ENCODE data around the gene MGAT4D. TPM values are rescaled to one million over a fixed set of nuclear protein-coding genes. Genes with fewer than 3 reads are reported as not detected.
"Not testable (repeated sequence)": the region's sequence is repeated elsewhere in the genome, so short reads cannot be mapped to it uniquely, and the experiment has no call there.

MGAT4D gene
- total RNA-seq, 1 donor from 2014 or later = not detected

DNA sequence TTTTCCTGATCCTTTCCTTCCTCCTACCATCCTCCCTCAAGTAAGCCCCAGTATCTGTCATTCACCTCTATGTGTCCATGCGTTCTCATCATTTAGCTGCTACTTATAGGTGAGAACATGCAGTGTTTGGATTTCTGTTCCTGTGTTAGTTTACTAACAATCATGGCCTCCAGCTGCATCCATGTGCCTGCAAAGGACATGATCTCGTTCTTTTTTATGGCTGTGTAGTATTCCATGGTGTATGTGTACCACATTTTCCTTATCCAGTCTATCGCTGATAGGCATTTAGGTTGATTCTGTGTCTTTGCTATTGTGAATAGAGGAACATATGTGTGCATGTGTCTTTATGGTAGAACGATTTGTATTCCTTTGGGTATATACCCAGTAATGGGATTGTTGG lies 53.7 kb downstream of the MGAT4D start:
- intact Hi-C loops (cut with micrococcal nuclease) = not testable (repeated sequence)

DNA sequence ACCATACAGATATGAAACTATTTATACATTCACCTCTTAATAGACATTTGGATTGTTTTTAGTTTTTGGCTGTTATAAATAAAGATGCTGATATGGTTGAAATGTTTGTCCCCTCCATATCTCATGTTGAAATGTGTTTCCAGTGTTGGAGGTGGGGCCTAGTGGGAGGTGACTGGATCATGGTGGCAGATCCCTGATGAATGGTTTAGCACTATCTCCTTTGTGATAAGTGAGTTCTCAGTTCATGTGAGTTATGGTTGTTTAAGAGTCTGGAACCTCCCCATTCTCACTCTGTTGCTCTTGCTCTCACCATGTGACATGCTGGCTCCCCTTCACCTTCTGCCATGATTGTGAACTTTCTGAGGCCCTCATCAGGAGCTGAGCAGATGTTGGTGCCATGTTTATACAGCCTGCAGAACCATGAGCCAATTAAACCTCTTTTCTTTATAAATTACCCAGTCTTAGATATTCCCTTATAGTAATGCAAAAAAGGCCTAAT lies 58.4 kb downstream of the MGAT4D start:
- intact Hi-C loops (cut with micrococcal nuclease) = no loop called here

DNA sequence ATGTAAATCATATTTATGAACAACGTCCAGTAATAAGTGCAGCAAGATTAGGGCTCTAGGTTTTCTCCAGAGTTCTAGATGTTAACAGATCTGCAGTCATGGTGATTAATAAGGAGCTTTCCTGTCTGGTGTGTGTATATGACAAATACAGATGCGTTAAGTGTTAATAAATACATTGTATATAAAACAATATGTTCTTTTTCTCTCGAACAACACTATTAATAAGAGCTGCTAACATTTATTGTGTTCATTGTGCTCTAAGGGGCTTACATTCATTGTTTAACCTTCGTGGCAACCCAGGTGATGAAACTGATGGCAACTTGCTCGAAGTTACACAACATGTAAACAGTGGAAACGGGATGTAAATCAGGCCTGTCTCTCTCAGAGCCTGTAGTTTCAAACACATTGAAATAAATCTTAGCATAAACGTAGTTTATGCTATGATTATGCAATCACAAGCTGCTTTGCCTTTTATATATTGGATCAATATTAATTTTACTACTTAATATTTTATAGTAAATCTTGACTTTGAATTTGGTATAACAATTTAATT lies 70.1 kb downstream of the MGAT4D start:
- intact Hi-C loops (cut with micrococcal nuclease) = loop anchor here (5.0 kb wide), 1 partner anchor 56 kb away; the partner anchor contains the start of gene SCOC

DNA sequence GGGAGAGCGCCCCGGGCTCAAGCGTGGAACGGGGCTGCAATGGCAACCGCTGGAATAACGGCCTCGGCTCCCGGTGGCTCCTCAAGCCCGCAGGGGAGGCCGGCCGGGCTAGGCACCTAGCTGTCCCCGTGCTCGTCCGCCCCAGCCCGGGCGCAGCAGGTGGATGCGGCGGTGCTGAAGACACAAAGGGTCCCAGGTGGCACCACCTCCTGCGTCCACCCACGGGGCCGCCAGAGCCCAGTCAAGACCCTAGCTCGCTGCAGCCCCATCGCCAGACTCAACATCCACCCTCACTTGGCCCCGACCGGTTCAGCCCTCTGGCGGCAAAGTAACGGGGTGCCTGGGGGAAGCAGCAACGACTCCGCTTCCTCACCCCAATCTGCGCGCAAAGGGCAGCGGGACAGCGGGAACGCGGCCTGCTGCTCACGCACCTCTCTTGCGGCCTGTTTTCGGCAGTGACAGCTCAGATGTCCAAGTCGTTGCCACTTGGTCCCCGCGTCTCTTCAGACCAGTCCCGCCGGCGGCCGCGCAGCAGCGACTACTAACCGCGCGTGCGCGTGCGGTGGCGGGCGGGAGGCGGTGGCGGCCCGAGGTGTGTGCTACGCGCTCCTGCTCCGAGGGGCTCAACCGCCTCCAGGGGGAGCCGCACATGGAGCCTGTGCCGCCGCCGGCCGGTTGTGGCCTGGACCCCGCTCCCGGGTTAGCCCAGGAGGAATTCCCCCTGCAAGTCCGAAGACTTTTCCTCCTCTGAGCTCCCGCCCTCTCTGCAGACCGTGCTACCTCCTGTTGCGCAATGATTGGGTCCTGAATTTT lies 70.8 kb downstream of the MGAT4D start, which contains the start of gene CLGN:
TSS of gene CLGN (minus strand) at position 543 of the 813 bp plus-strand sequence. CDS start 14,570 bp downstream, outside the sequence.
- intact Hi-C loops (cut with micrococcal nuclease) = loop anchor here (5.0 kb wide), 1 partner anchor 55 kb away; the partner anchor contains the start of gene SCOC

DNA sequence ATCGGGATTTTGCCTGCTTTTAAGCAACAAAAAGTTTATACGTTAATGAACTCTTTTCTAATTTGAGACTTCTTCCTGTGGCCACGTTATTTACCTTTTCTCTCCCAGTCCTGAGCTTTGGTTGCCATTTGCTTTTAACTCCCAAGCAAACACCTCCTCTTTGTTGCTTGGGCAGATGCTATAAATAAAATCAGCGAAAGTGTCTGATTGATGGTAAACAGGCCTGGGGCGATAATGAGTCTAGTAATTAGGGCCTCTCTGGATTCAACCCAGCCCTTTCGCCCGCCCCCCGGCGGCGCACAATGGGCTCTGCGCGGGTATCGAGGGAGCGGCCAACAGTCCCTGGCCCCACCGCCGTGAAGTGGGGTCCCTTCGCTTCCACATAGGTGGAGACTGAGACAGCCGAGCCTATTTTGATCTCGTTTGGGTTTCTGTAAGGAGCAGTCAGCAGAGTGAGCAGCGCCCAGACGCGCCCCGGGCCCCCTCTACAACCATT lies 71.4 kb downstream of the MGAT4D start:
- intact Hi-C loops (cut with micrococcal nuclease) = loop anchor here (5.0 kb wide), 1 partner anchor 54 kb away; the partner anchor contains the start of gene SCOC

DNA sequence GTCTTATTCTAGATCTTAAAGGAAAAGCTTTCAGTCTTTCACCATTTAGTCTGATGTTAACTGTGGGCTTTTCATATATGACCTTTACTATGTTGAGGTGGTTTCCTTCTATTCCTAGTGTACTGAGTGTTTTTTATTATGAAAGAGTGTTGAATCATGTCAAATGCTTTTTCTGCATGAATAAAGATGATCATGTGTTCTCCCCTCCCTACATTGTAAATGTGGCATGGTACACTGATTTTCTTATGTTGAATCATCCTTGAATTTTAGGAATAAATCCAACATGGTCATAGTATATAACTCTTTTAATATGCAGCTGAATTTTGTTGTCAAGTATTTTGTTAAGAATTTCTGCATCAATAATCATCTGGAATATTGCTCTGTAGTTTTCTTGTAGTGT lies 75.0 kb downstream of the MGAT4D start:
- intact Hi-C loops (cut with micrococcal nuclease) = no loop called here

DNA sequence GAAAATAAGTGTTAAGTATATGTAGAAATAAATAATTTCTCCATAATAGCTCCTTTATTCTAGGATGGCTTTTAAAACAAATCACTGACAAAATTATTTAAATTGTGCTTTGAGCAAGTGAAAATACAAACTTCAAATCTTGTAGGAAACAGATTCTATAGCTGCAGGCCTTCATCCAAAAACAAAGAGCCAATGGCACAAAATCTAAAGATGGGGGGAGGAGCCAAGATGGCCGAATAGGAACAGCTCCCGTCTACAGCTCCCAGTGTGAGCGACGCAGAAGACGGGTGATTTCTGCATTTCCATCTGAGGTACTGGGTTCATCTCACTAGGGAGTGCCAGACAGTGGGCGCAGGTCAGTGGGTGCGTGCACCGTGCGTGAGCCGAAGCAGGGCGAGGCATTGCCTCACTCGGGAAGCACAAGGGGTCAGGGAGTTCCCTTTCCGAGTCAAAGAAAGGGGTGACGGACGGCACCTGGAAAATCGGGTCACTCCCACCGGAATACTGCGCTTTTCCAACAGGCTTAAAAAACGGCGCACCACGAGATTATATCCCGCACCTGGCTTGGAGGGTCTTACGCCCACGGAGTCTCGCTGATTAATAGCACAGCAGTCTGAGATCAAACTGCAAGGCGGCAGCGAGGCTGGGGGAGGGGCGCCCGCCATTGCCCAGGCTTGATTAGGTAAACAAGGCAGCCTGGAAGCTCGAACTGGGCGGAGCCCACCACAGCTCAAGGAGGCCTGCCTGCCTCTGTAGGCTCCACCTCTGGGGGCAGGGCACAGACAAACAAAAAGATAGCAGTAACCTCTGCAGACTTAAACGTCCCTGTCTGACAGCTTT lies 84.7 kb downstream of the MGAT4D start:
- intact Hi-C loops (cut with micrococcal nuclease) = not testable (repeated sequence)

DNA sequence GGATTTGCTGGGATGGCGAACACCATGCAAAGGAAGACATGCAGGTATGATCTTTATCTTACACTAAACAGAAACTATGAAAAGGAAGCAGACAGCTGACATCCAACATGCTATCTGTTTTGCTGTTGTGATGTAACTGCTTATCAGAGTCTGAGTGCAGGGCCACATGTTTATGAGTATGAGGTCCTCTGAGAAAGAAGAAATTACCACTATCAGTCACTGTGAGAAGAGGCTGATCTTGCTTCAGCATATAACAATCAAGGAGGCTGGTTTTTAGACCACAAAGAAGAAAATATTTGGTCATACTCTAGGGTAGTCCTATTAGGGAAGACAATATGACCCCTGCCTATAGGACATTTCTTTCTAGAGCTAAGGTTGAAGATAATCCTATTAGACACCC lies 89.1 kb downstream of the MGAT4D start:
- intact Hi-C loops (cut with micrococcal nuclease) = no loop called here

DNA sequence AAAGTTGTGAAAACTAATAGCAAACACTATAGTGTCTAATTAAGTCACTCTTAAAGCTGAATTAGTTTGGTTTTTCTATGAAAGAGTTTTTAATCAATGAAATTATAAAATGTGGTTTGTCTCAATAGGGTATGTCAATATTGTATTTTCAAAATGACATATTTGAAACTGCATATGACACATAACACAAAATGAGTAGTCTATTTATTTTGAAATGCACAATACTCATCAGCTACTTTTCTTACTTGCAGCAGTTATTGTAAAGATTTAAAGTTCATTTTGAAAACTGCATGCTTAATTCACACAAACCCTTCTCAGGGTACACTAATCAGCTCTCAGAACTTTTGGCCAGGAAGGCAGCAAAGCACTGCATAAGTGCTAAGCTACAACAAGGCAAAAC lies 91.8 kb downstream of the MGAT4D start:
- intact Hi-C loops (cut with micrococcal nuclease) = no loop called here

DNA sequence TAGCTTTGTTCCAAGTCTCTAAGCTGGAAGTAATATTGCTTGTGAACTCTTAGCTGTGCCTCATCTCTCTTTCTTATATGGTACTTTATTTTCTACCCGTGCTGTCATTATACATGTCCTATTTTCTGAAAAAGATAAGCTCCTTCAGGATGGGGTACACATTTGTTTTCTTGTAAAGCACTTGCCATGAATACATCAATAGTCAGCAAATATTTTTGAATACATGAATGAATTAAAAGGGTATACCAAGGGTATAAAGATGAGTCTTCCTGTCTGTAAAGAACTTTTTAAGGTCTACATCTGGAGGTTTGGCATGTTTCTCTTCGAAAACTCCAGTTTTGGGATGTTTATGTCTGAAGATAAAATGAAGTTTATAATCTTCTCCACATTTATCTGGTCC lies 98.0 kb downstream of the MGAT4D start:
- intact Hi-C loops (cut with micrococcal nuclease) = no loop called here

DNA sequence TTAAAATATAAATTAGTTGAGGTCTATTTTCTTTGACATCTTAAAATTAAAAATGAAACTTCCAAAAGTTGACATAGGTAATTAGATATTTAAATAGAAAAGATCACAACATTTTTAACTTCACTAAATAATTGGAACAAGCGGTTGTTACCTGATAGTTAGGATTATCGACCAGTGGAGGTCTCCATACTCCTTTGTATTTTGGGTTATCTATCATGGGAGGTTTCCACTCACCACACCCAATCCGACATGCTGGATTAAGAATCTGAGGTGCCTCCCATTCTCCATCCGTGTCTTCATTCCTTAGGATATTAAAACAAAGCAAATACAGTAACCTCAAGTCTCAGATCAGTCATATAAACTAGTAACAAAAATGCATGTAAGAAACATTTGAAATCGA lies 102.4 kb downstream of the MGAT4D start:
- intact Hi-C loops (cut with micrococcal nuclease) = no loop called here

Other genes with a start within 250 kb of the MGAT4D start
- 21.5 and 23.0 TPM in 2 replicates for gene SCOC, start 124.6 kb downstream of the MGAT4D start, total RNA-seq
- gene CLGN, start 70.6 kb downstream of the MGAT4D start, total RNA-seq = 0.18 and 0.43 TPM in 2 replicates
- 13.3 and 15.9 TPM in 2 replicates for gene ELMOD2, start 25.9 kb upstream of the MGAT4D start, total RNA-seq
- not detected in 2 replicates for gene UCP1, start 70.7 kb upstream of the MGAT4D start, total RNA-seq